DOHH2 (cell line): ENCODE data around the gene ANTXR1.

Experiments
- H3F3A ChIP-seq: fragments of 200-600 bp; sonication (generic), shearing (Covaris generic); 2 replicates; pipeline ENCODE4 v1.6.0; 2016; ENCODE audit warnings: antibody characterized with exemption, mild to moderate bottlenecking; ENCODE audit not compliant: control insufficient read depth, insufficient read depth
- H3K27ac ChIP-seq: fragments of 200-600 bp; sonication (generic); 2 replicates; pipeline ENCODE4 v1.5.1; 2014; ENCODE audit warnings: low read depth, mild to moderate bottlenecking, low read length, moderate library complexity
- H3K27me3 ChIP-seq: fragments of 200-600 bp; sonication (generic); 2 replicates; pipeline ENCODE4 v1.6.1; 2014; ENCODE audit warnings: mild to moderate bottlenecking, low read length, mixed read lengths; ENCODE audit not compliant: control insufficient read depth
- H3K36me3 ChIP-seq: fragments of 200-600 bp; sonication (generic); 2 replicates; pipeline ENCODE4 v1.6.1; 2014; ENCODE audit warnings: mild to moderate bottlenecking, low read length, moderate library complexity, mixed read lengths; ENCODE audit not compliant: control insufficient read depth
- H3K4me1 ChIP-seq: fragments of 200-600 bp; sonication (generic); 2 replicates; pipeline ENCODE4 v1.6.1; 2014; ENCODE audit warnings: mild to moderate bottlenecking, low read length, mixed read lengths; ENCODE audit not compliant: control insufficient read depth
- H3K4me2 ChIP-seq: fragments of 200-600 bp; sonication (generic); 2 replicates; pipeline ENCODE4 v1.6.0; 2014; ENCODE audit warnings: mild to moderate bottlenecking, low read length, moderate library complexity
- H3K4me3 ChIP-seq: fragments of 200-600 bp; sonication (generic); 2 replicates; pipeline ENCODE4 v1.5.1; 2014; ENCODE audit warnings: mild to moderate bottlenecking, low read length, mixed read lengths
- H3K79me2 ChIP-seq: fragments of 200-600 bp; sonication (generic); 2 replicates; pipeline ENCODE4 v1.6.1; 2014; ENCODE audit warnings: mild to moderate bottlenecking, low read length, mixed read lengths; ENCODE audit not compliant: control insufficient read depth
- H3K9me2 ChIP-seq: fragments of 200-600 bp; sonication (generic); replicated peaks from 2 replicates; pipeline ENCODE4 v1.6.1; 2014; ENCODE audit warnings: mild to moderate bottlenecking, low read length, mixed read lengths; ENCODE audit not compliant: control insufficient read depth
- H3K9me3 ChIP-seq: fragments of 200-600 bp; sonication (generic); 2 replicates; pipeline ENCODE4 v1.6.1; 2014; ENCODE audit warnings: antibody characterized with exemption, low read length, mixed read lengths; ENCODE audit not compliant: control insufficient read depth, insufficient read depth
- H4K20me1 ChIP-seq: fragments of 200-600 bp; sonication (generic); 2 replicates; pipeline ENCODE4 v1.6.0; 2014; ENCODE audit warnings: low read depth, mild to moderate bottlenecking, antibody characterized with exemption, low read length, moderate library complexity; ENCODE audit not compliant: control insufficient read depth, insufficient read depth
- CTCF ChIP-seq: fragments of 200-600 bp; sonication (generic); IDR thresholded peaks from one replicate; pipeline ENCODE4 v1.5.1; 2014; ENCODE audit warnings: antibody characterized with exemption, mild to moderate bottlenecking, low read depth, low read length; ENCODE audit not compliant: poor library complexity, severe bottlenecking
- EZH2phosphoT487 ChIP-seq: fragments of 200-600 bp; sonication (generic); IDR thresholded peaks from 2 replicates; pipeline ENCODE4 v1.6.1; 2017; ENCODE audit warnings: borderline replicate concordance, mild to moderate bottlenecking, antibody characterized with exemption, low read length, moderate library complexity, mixed read lengths

Gene ANTXR1

GRCh38 chr2:69089266-69089665 lies 76.3 kb downstream of the ANTXR1 start:
- TF ChIP-seq CTCF (no peak), EZH2phosphoT487 (no peak)
- no peaks in the 10 kb centered on the region for H4K20me1 ChIP-seq
- no peaks in the 10 kb centered on the region for H3K9me2 ChIP-seq
- H3F3A ChIP-seq: no peaks in the 10 kb centered on the region
- H3K27me3 ChIP-seq: no peaks in the 10 kb centered on the region
- no peaks in the 10 kb centered on the region for H3K79me2 ChIP-seq
- no peaks in the 10 kb centered on the region for H3K9me3 ChIP-seq
- H3K4me2 ChIP-seq: no peak overlapping the region
- no peak overlapping the region for H3K4me3 ChIP-seq
- H3K36me3 ChIP-seq: no peaks in the 10 kb centered on the region
- no peaks in the 10 kb centered on the region for H3K4me1 ChIP-seq
- no peak overlapping the region for H3K27ac ChIP-seq

- no peaks in the 10 kb centered on the region for H3K4me1 ChIP-seq
- H3K4me3 ChIP-seq: no peak overlapping the region
- TF ChIP-seq EZH2phosphoT487: no peak
- TF ChIP-seq CTCF: no peak
- no peaks in the 10 kb centered on the region for H3K36me3 ChIP-seq
- H3F3A ChIP-seq: no peaks in the 10 kb centered on the region
- no peaks in the 10 kb centered on the region for H3K9me3 ChIP-seq
- no peaks in the 10 kb centered on the region for H3K9me2 ChIP-seq
- H3K27ac ChIP-seq: no peak overlapping the region
- no peaks in the 10 kb centered on the region for H3K27me3 ChIP-seq
- H4K20me1 ChIP-seq: no peaks in the 10 kb centered on the region
- H3K79me2 ChIP-seq: no peaks in the 10 kb centered on the region
- H3K4me2 ChIP-seq: no peak overlapping the region
These were observed 77.0 kb downstream of the ANTXR1 start for GRCh38 chr2:69089998-69090397.

GRCh38 chr2:69090820-69091219 lies 77.8 kb downstream of the ANTXR1 start:
- no peaks in the 10 kb centered on the region for H3K4me1 ChIP-seq
- H3K4me2 ChIP-seq: no peak overlapping the region
- no peaks in the 10 kb centered on the region for H3F3A ChIP-seq
- H3K9me2 ChIP-seq: no peaks in the 10 kb centered on the region
- no peaks in the 10 kb centered on the region for H3K9me3 ChIP-seq
- no peaks in the 10 kb centered on the region for H4K20me1 ChIP-seq
- TF ChIP-seq CTCF: no peak
- TF ChIP-seq EZH2phosphoT487: no peak
- H3K36me3 ChIP-seq: no peaks in the 10 kb centered on the region
- no peaks in the 10 kb centered on the region for H3K79me2 ChIP-seq
- H3K4me3 ChIP-seq: no peak overlapping the region
- no peaks in the 10 kb centered on the region for H3K27me3 ChIP-seq
- no peak overlapping the region for H3K27ac ChIP-seq

- TF ChIP-seq CTCF (no peak), EZH2phosphoT487 (no peak)
- Histone ChIP-seq H3K9me3 (no peaks in the 10 kb centered on the region), H3K27ac (no peak overlapping the region), H3F3A (no peaks in the 10 kb centered on the region), H3K9me2 (no peaks in the 10 kb centered on the region), H3K36me3 (no peaks in the 10 kb centered on the region), H4K20me1 (no peaks in the 10 kb centered on the region), H3K27me3 (no peaks in the 10 kb centered on the region), H3K4me2 (no peak overlapping the region), H3K79me2 (no peaks in the 10 kb centered on the region), H3K4me3 (no peak overlapping the region), H3K4me1 (no peaks in the 10 kb centered on the region)
These were observed 79.9 kb downstream of the ANTXR1 start for GRCh38 chr2:69092857-69093256.
